Gastrocnemius medialis (tissue), 4 donors: Measurements from ENCODE around the gene SUV39H1.
A peak's percentile ranks its signal among the peaks of the same experiment; 100 is the strongest.

ENCODE experiments used
- CTCF ChIP-seq, 5 experiments: fragments of 450-650 bp in 3 of 5; fragments of 200-600 bp in 2 of 5; sonication (generic) in 2 of 5; IDR thresholded peaks in 4 of 5; conservative IDR thresholded peaks in 1 of 5; 1 replicate in 4 of 5; 2 replicates in 1 of 5; pipeline ENCODE4 v1.5.1; 2016 to 2019; ENCODE audit warnings: antibody characterized with exemption in 5 of 5, mild to moderate bottlenecking in 3 of 5, moderate library complexity in 3 of 5
- POLR2A ChIP-seq, 2 donors: fragments of 450-650 bp; IDR thresholded peaks; one replicate each; pipeline ENCODE4 v1.6.1; 2017; ENCODE audit warnings: antibody characterized with exemption in 2 of 2, mild to moderate bottlenecking in 2 of 2, moderate library complexity in 2 of 2

DNA sequence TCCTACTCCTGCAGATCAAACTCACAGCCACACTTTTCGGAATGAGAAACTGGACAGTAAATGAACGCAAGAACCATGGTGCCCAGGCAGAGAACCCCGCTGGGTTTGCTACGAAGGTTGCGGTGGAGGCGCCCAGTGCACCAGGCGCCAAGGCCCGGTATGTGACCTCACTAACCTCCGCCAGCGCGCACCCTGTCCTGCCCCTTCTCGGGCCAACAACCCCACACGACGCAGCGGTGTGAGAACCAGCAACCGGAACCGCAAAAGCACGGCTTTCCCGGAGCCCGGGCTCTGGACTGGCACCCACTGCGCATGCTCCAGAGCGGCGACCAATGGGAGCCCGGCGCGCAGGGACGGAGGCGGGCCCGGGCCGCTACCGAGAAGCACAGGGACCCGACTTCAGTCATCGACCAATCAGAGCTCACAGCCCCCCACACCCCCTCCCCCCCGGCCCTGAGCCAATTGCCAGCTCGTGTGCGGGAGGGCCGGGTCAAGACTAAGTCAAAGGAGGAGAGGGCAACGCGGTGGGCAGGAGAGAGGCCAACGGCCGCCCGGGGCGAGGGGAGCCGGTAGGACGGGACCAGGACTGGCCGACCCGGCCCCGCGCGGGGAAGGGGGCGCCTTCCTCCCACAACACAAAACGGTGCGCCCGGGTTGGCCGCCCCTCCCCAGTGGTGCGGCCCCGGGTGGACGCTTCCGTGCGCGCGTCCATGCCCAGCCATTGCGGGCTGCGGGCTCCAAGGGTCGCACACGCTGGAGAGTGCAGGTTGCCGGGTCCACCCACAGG is 20.2 kb upstream of the SUV39H1 start:
- TF ChIP-seq POLR2A (IDR thresholded peaks at IDR 0.05) (peak; percentile 53 to 68), CTCF (IDR thresholded peaks at IDR 0.05 in 4 of 5, conservative IDR thresholded peaks at IDR 0.05 in 1 of 5) (no peak)
